ENCODE results near the gene HSPG2. TPM values are rescaled to one million over a fixed set of nuclear protein-coding genes. Genes with fewer than 3 reads are reported as not detected.
A peak's percentile ranks its signal among the peaks of the same experiment; 100 is the strongest.

HSPG2 gene
- total and polyA plus RNA-seq, 8 donors = 150 to 434 (median 196) TPM

DNA sequence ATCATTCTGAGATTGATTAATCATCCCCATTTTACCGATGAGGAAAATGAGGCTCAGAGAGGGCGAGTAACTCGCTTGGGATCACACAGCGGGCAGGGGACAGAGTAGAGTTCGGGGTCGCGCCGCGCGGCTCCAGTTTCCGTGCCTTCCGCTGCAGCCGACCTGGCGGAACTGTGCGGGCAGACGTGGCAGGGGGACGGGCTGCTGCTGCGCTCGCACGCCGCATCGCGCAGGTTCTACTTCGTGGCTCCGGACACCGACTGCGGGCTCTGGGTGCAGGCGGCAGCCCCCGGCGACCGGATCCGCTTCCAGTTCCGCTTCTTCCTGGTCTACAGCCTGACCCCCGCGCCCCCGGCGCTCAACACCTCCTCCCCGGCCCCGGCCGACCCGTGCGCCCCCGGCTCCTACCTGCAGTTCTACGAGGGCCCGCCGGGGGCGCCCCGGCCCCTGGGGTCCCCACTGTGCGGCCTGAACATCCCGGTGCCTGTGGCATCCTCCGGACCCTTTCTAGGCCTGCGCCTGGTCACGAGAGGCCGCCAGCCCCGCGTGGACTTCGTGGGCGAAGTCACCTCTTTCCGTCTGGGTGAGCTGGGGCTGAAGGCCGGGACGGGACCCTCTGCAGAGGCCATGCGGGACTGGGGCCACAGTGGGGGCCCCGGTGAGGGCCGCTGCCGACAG, 122.7 kb downstream of the HSPG2 start:
- TF ChIP-seq, protein P1, sequence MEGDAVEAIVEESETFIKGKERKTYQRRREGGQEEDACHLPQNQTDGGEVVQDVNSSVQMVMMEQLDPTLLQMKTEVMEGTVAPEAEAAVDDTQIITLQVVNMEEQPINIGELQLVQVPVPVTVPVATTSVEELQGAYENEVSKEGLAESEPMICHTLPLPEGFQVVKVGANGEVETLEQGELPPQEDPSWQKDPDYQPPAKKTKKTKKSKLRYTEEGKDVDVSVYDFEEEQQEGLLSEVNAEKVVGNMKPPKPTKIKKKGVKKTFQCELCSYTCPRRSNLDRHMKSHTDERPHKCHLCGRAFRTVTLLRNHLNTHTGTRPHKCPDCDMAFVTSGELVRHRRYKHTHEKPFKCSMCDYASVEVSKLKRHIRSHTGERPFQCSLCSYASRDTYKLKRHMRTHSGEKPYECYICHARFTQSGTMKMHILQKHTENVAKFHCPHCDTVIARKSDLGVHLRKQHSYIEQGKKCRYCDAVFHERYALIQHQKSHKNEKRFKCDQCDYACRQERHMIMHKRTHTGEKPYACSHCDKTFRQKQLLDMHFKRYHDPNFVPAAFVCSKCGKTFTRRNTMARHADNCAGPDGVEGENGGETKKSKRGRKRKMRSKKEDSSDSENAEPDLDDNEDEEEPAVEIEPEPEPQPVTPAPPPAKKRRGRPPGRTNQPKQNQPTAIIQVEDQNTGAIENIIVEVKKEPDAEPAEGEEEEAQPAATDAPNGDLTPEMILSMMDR (IDR thresholded peaks at IDR 0.05) = peak; percentile 42 to 51
- Histone ChIP-seq H3K27me3 (peaks cover 0 to 30% of the 10 kb centered on the region in 2 donors), H3K4me3 (peak overlapping the region; percentile 24 to 30), H3K27ac (no peak overlapping the region), H3K36me3 (no peaks in the 10 kb centered on the region), H3K9me3 (no peaks in the 10 kb centered on the region), H3K4me1 (peaks cover 0 to 17% of the 10 kb centered on the region in 2 donors)
- ATAC-seq (peak; percentile 67), DNase-seq (no peak)
- intact Hi-C loops (cut with DNase I) = no loop called here

DNA sequence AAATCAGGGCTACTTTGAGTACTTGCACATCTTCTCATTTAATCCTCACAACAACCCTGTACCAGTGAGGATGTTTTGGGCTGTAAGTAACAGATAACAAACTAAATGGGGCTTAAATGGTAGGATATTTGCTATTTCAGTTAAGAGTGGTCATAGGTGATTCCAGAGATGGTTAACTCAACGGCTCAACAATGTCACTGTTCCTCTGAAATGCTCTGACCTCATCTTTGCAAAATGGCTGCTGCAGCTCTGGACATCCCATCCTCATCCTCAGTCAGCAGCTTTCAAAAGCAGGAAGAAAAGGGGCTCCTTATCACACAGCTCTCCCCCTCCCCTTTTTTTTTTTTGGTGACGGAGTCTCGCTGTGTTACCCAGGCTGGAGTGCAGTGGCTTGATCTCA, 123.6 kb downstream of the HSPG2 start:
- DNase-seq (no peak), ATAC-seq (no peak)
- Histone ChIP-seq H3K27me3 (peaks cover 0 to 30% of the 10 kb centered on the region in 2 donors), H3K4me1 (peaks cover 0 to 13% of the 10 kb centered on the region in 2 donors), H3K4me3 (no peak overlapping the region), H3K9me3 (no peaks in the 10 kb centered on the region), H3K27ac (no peak overlapping the region), H3K36me3 (no peaks in the 10 kb centered on the region)
- TF ChIP-seq, protein P1 (IDR thresholded peaks at IDR 0.05) = no peak
- intact Hi-C loops (cut with DNase I) = no loop called here

DNA sequence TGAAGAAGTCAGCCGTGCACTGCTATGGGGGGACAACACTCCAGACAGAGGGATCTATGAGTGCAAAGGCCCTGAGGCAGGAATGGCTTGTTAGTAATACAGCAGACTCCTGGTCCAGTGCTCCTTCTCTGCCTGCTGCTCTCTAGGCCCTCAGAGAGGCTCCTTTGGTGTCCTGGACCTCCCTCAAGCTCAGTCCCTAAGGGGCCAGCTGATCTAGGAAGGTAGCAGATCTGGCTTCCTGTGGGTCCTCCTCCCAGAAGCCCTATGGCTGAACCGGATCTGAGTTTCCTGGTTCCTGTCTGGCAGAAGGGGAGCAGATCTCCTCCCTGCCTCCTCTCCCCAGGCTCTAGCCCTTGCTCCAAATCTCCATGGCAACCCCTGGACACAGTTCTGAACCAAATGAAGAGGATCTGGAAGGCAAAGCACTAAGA, 125.2 kb downstream of the HSPG2 start, which contains the start of gene LDLRAD2:
Gene LDLRAD2, plus strand, starts transcription at position 391 of the 431 bp plus-strand sequence. CDS start 187 bp downstream, outside the sequence.
- H3K4me3 ChIP-seq = no peak within 1 kb of the TSS
- TF ChIP-seq, protein P1 (IDR thresholded peaks at IDR 0.05) = no peak
- H3K4me1 ChIP-seq = peaks cover 0 to 13% of the 10 kb centered on the region in 2 donors
- H3K9me3 ChIP-seq = no peaks in the 10 kb centered on the region
- peaks cover 0 to 30% of the 10 kb centered on the region in 2 donors for H3K27me3 ChIP-seq
- H3K36me3 ChIP-seq = no peaks in the 10 kb centered on the region
- DNase-seq (no peak), ATAC-seq (no peak)
- H3K27ac ChIP-seq = no peak within 1 kb of the TSS
- intact Hi-C loops (cut with DNase I) = no loop called here

DNA sequence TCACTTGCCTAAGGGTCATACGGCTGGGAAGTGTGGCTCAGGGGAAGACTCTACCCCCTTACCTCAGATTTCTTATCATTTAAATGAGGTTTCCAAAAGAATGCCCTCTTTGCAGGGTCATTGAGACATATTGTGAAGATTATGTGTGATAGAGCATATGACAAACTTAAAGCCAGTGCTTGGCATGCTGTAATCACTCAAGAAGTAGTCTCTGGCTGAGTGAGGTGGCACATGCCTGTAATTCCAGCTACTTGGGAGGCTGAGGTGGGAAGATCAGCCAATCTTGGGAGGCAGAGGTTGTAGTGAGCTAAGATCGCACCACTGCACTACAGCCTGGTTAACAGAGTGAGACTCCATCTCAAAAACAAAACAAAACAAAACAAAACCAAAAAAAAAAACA, 132.6 kb downstream of the HSPG2 start:
- Histone ChIP-seq H3K36me3 (no peaks in the 10 kb centered on the region), H3K4me3 (no peak overlapping the region), H3K27ac (no peak overlapping the region), H3K27me3 (no peaks in the 10 kb centered on the region), H3K4me1 (no peaks in the 10 kb centered on the region), H3K9me3 (no peaks in the 10 kb centered on the region)
- TF ChIP-seq, protein P1 (IDR thresholded peaks at IDR 0.05) = no peak
- DNase-seq (no peak), ATAC-seq (no peak)
- intact Hi-C loops (cut with DNase I) = no loop called here

DNA sequence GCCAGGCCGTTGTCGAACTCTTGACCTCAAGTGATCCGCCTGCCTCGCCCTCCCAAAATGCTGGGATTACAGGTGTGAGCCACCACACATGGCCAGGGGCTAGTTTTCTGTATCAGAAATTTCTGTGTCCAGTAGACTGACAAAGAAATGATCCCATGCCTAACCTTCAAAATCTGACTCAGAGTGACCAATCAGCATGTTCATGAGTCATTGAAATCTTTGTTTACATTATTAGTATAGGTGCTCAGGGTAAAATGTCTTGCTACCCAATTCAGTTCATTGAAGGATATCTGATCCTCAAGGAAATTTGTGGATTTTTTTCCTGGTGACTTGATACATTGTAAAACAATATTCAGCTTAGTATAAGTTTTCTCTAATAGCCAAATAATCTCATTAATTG, 136.0 kb downstream of the HSPG2 start:
- DNase-seq = no peak
- Histone ChIP-seq H3K4me1 (no peaks in the 10 kb centered on the region), H3K9me3 (no peaks in the 10 kb centered on the region), H3K4me3 (no peak overlapping the region), H3K27ac (no peak overlapping the region), H3K36me3 (no peaks in the 10 kb centered on the region), H3K27me3 (no peaks in the 10 kb centered on the region)
- no peak for ATAC-seq
- intact Hi-C loops (cut with DNase I) = no loop called here
- TF ChIP-seq, protein P1 (IDR thresholded peaks at IDR 0.05) = no peak

Data from left lung (tissue), 10 donors.